Astrocyte of the spinal cord (primary cell): ENCODE measurements around the gene PSMA7.
A peak's percentile ranks its signal among the peaks of the same experiment; 100 is the strongest.

Source experiments
- DNase-seq: peaks from one replicate; pipeline ENCODE4 v3.0.0; 2011; ENCODE audit warnings: low read depth, low spot score
- H3K4me3 ChIP-seq: 2 replicates; pipeline ENCODE4 v1.5.1; 2011; ENCODE audit warnings: low read depth, mild to moderate bottlenecking, low read length, moderate library complexity
- in situ Hi-C: cut with HindIII; loops from 2 replicates; pipeline ENCODE4 v1.10.0; 2017; ENCODE audit warnings: low sequenced_read_pairs
- TF ChIP-seq, protein P1 (sequence below): IDR thresholded peaks from 2 replicates; pipeline ENCODE4 v1.5.1; 2012; ENCODE audit warnings: low read depth, mild to moderate bottlenecking, low read length, inconsistent platforms

PSMA7 gene

DNA sequence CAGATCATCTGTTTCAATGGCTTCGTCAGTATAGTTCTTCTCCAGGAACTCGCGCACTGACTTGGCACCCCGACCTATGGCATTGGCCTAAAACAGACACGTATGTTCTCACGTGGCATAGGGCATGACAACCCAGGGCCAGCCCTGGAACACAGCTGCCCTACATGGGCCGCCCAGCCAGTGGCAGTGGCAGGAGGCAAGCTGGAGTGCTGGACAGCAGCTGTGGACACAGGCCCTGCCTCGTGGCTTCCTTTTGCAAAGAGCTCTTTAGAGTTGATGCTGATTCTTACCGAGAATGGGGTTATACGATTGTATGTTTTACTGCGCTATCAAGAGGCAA, 5.0 kb downstream of the PSMA7 start:
- TF ChIP-seq, protein P1, sequence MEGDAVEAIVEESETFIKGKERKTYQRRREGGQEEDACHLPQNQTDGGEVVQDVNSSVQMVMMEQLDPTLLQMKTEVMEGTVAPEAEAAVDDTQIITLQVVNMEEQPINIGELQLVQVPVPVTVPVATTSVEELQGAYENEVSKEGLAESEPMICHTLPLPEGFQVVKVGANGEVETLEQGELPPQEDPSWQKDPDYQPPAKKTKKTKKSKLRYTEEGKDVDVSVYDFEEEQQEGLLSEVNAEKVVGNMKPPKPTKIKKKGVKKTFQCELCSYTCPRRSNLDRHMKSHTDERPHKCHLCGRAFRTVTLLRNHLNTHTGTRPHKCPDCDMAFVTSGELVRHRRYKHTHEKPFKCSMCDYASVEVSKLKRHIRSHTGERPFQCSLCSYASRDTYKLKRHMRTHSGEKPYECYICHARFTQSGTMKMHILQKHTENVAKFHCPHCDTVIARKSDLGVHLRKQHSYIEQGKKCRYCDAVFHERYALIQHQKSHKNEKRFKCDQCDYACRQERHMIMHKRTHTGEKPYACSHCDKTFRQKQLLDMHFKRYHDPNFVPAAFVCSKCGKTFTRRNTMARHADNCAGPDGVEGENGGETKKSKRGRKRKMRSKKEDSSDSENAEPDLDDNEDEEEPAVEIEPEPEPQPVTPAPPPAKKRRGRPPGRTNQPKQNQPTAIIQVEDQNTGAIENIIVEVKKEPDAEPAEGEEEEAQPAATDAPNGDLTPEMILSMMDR = no peak
- in situ Hi-C loops = no loop called here
- H3K4me3 ChIP-seq = no peak overlapping the region
- no peak for DNase-seq

- DNase-seq = no peak
- TF ChIP-seq, protein P1 = no peak
- in situ Hi-C loops = no loop called here
- H3K4me3 ChIP-seq = no peak overlapping the region
Measured at GRCh38 chr20:62137478-62138203, 5.6 kb downstream of the PSMA7 start.

DNA sequence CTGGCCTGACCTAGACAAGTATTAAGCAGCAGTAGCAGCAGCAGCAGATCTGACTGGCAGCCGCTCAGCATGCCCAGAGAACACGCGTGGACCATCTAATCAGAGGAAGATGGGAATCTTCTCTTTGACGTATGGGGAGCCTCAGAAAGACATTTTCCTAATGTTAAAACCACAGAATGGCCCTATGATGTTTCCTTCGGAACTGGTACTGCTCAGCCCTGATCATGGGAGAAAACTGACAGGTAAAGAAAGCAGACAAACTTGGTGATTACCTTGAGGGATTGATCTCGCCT, 6.2 kb downstream of the PSMA7 start:
- in situ Hi-C loops = no loop called here
- H3K4me3 ChIP-seq = no peak overlapping the region
- TF ChIP-seq, protein P1 = no peak
- no peak for DNase-seq

DNA sequence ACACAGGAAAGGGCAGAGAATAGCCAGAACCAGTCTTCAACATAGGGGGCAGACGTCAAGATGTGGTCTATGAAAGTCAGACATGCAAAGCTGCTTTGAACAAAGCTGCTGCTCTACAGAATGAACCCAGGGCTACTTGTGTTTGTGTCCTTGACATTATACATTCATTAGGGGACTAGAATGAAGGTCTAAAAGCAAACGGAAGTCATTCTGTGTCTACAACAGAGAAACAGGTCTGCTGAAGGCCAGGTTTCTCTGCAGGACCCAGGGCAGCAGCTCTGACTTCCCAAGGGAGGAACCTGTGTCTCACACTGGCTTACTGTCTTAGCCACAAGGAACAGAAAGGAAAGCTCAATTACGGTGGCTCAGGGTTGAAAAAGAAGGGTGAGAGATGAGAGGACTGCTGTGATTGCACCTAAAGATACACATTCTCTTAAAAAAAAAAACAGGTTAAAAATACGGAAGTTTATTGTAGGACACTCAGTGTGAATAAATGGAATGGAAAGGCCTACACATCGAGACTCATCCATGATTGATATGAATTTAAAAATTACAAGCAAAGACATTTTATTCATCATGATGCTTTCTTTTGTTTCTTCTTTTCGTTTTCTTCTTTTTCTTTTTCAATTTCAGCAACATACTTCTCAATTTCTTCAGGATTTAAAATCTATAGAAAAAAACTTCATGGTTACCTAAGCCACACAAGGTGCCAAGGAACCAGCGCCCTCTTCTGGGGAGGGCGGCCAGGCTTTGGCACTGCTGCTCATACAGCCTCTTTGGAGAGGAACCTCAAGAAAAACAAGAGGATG, 6.7 kb downstream of the PSMA7 start:
- TF ChIP-seq, protein P1 = peak; percentile 97
- peak; percentile 76 for DNase-seq
- no peak overlapping the region for H3K4me3 ChIP-seq
- in situ Hi-C loops = no loop called here

DNA sequence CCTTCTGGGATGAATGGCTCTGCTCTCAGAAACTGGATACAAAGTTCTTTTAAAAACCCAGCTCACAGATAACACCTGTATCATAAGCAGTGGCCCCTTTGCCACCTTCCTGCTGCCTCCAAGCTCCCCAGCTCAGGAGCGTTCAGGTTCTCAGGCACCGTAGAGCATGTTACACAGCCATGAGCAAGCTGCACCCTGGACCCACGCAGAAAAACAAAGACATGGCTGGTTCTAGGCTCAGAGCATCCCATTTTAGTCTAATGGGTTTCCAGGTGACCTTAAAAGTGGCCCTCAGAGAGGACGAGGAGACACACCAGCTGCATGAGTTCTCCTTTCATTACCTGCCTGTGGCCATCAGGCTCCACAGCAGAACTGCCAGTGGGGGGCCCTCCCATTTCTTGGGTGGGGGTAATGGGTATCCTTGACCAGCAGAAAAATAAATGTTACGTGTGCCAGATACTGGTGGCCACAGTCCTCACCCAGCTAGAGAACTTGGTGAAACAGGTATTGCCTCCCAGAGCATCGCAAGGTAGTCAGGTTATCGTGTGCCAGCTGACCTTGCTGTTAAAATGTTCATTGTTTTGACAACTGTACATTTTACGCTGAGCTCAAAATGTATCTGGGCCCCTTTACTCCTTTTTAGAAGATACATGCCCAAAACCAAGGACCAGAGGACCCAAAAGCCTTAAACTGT, 7.5 kb downstream of the PSMA7 start:
- DNase-seq = no peak
- in situ Hi-C loops = no loop called here
- no peak overlapping the region for H3K4me3 ChIP-seq
- TF ChIP-seq, protein P1 = no peak

- DNase-seq = no peak
- TF ChIP-seq, protein P1 = no peak
- in situ Hi-C loops = no loop called here
- H3K4me3 ChIP-seq = no peak overlapping the region
Measured at GRCh38 chr20:62134735-62135231, 8.4 kb downstream of the PSMA7 start.
